HepG2 (cell line): ENCODE measurements around the gene MAMLD1. TPM values are rescaled to one million over a fixed set of nuclear protein-coding genes. Genes with fewer than 3 reads are reported as not detected.

Experiments
- ATAC-seq: fragments of 200-7000 bp; cut with Tn5 transposase; 3 replicates; pipeline ENCODE4 v1.9.1; 2020; ENCODE audit warnings: mild to moderate bottlenecking, moderate library complexity
- BruUV-seq: library from RNA; stranded (reverse); fragments of 400-500 nt; replicated peaks from 2 replicates; lab custom pipeline; 2021; lab: Mats Ljungman, UMichigan
- CTCF ChIA-PET: fragments of 300-600 bp; formaldehyde crosslinking; extraction: SDS; loops from one replicate; lab custom pipeline; 2021; ENCODE audit warnings: low total read pairs, inconsistent platforms, low intra/inter-chr PET ratio; lab: Yijun Ruan, JAX
- POLR2A ChIA-PET: fragments of 350-600 bp; sonication (Branson Sonifier 250); formaldehyde crosslinking; loops from one replicate; lab custom pipeline; 2020; ENCODE audit warnings: antibody characterized with exemption, inconsistent platforms; lab: Yijun Ruan, JAX
- DNase-seq: peaks from one replicate; pipeline ENCODE4 v3.0.0-alpha.2; 2015; ENCODE audit warnings: low spot score
- FAIRE-seq: peaks from 3 replicates; lab custom pipeline; 2011; peaks lifted over from hg19 to GRCh38; lab: Jason Lieb, UNC
- H2AFZ ChIP-seq: one replicate; pipeline ENCODE4 v1.6.1; 2011; ENCODE audit warnings: low read length, inconsistent platforms
- H3K27ac ChIP-seq: fragments of 300-600 bp; 3 replicates; pipeline ENCODE4 v1.8.0; 2011; ENCODE audit warnings: mixed run types, mild to moderate bottlenecking, mixed read lengths, low read length, inconsistent platforms; ENCODE audit not compliant: insufficient read depth; ENCODE audit errors: extremely low read length
- H3K27me3 ChIP-seq, 2 experiments: fragments of 200-600 bp in 1 of 2; 2 replicates in 1 of 2; 3 replicates in 1 of 2; pipeline versions ENCODE4 v1.6.0 to v1.8.0; 2011; ENCODE audit warnings: low read length in 2 of 2, mild to moderate bottlenecking in 2 of 2, moderate library complexity in 2 of 2, inconsistent platforms in 1 of 2; ENCODE audit not compliant: insufficient read depth in 2 of 2, control insufficient read depth in 1 of 2
- H3K36me3 ChIP-seq, 2 experiments: fragments of 200-600 bp in 1 of 2; replicated peaks in 1 of 2; 2 replicates in 1 of 2; 3 replicates in 1 of 2; pipeline versions ENCODE4 v1.5.1 to v1.8.0; 2011; ENCODE audit warnings: low read length in 2 of 2, inconsistent platforms in 1 of 2; ENCODE audit not compliant: insufficient read depth in 2 of 2, control insufficient read depth in 1 of 2
- H3K4me1 ChIP-seq: 2 replicates; pipeline ENCODE4 v1.5.1; 2012; ENCODE audit warnings: low read length, inconsistent platforms; ENCODE audit not compliant: insufficient read depth
- H3K4me2 ChIP-seq: 2 replicates; pipeline ENCODE4 v1.6.0; 2011; ENCODE audit warnings: low read depth, low read length, inconsistent platforms
- H3K4me3 ChIP-seq, 3 experiments: fragments of 200-600 bp in 1 of 3; sonication (generic), shearing (Covaris generic) in 1 of 3; replicated peaks in 1 of 3; 2 replicates each; pipeline ENCODE4 v1.5.1; 2011 to 2016; ENCODE audit warnings: low read length in 3 of 3, inconsistent platforms in 2 of 3, low read depth in 2 of 3, mild to moderate bottlenecking in 2 of 3, control low read depth in 1 of 3, mixed read lengths in 1 of 3; ENCODE audit not compliant: insufficient read depth in 1 of 3
- H3K79me2 ChIP-seq: one replicate; pipeline ENCODE4 v1.6.1; 2011; ENCODE audit warnings: low read length, inconsistent platforms; ENCODE audit not compliant: insufficient read depth
- H3K9ac ChIP-seq: 2 replicates; pipeline ENCODE4 v1.6.0; 2011; ENCODE audit warnings: mild to moderate bottlenecking, low read depth, low read length, inconsistent platforms; ENCODE audit not compliant: insufficient read depth
- H3K9me3 ChIP-seq: 2 replicates; pipeline ENCODE4 v1.5.1; 2012; ENCODE audit warnings: mild to moderate bottlenecking, low read length
- H4K20me1 ChIP-seq: 2 replicates; pipeline ENCODE4 v1.6.0; 2011; ENCODE audit warnings: inconsistent platforms, mild to moderate bottlenecking, low read length, moderate library complexity; ENCODE audit not compliant: insufficient read depth
- ATF7-NPFF ChIP-seq: sonication (generic); formaldehyde crosslinking; IDR thresholded peaks from 2 replicates; pipeline ENCODE4 v1.8.1; 2023; ENCODE audit warnings: mild to moderate bottlenecking, low read depth, missing genetic modification reagents, moderate library complexity
- IKZF1 ChIP-seq: fragments of 450-650 bp; IDR thresholded peaks from 2 replicates; pipeline ENCODE4 v1.7.1; 2016
- IRF2 ChIP-seq: IDR thresholded peaks from 2 replicates; pipeline ENCODE4 v1.6.1; 2018; ENCODE audit warnings: missing genetic modification reagents, missing compliant biosample characterization
- KAT8 ChIP-seq: IDR thresholded peaks from 2 replicates; pipeline ENCODE4 v1.6.1; 2016; ENCODE audit warnings: missing genetic modification reagents, missing compliant biosample characterization
- PHB2 ChIP-seq: fragments of 450-650 bp; IDR thresholded peaks from 2 replicates; pipeline ENCODE4 v1.6.1; 2018; ENCODE audit not compliant: partially characterized antibody
- ZNF782 ChIP-seq: sonication (generic); formaldehyde crosslinking; IDR thresholded peaks from 2 replicates; pipeline ENCODE4 v1.4.0; 2020; ENCODE audit warnings: missing genetic modification reagents, mild to moderate bottlenecking, borderline replicate concordance
- ZSCAN20 ChIP-seq: sonication (generic); formaldehyde crosslinking; IDR thresholded peaks from 2 replicates; pipeline ENCODE4 v1.4.0; 2020; ENCODE audit warnings: missing genetic modification reagents, mild to moderate bottlenecking, borderline replicate concordance
- WGBS: methylation state at CpG from one replicate; pipeline ENCODE4 v1.1.6; 2017; ENCODE audit warnings: low lambda C conversion rate; 5-methylcytosine and 5-hydroxymethylcytosine counted together
- in situ Hi-C: cut with HindIII; loops from 2 replicates; pipeline ENCODE4 v1.10.0; 2017; ENCODE audit warnings: low pct_unique_long_range_greater_than_20kb; ENCODE audit not compliant: extremely low pct_ligation_motif_present
- intact Hi-C: fragments of 100-400 bp; cut with micrococcal nuclease; formaldehyde crosslinking; loops from one replicate; pipeline ENCODE4 v1.10.0; 2022; ENCODE audit not compliant: unreplicated experiment
- polyA plus RNA-seq, 8 experiments: library from polyadenylated mRNA; depleted of rRNA in 3 of 8; stranded (reverse) in 7 of 8; unstranded in 1 of 8; fragments of >200 nt; fragmentation: Illumina TruSeq in 4 of 8; extraction: Trizol in 4 of 8; gene quantifications; 2 replicates each; pipeline versions ENCODE4 v1.2.1 to v1.2.3, GENCODE V29; 2011 to 2016; ENCODE audit warnings: low read depth in 4 of 8, missing spikeins in 1 of 8, mixed read lengths in 1 of 8; ENCODE audit not compliant: insufficient read depth in 1 of 8
- total RNA-seq, 5 experiments: library from RNA; depleted of rRNA; stranded (reverse); fragments of >200 nt; fragmentation: Illumina TruSeq; extraction: Trizol; gene quantifications; 2 replicates each; pipeline ENCODE4 v1.2.3, GENCODE V29; 2016; ENCODE audit warnings: low read depth in 1 of 5
- TF ChIP-seq, protein P1 (sequence below): IDR thresholded peaks from 2 replicates; pipeline ENCODE4 v1.6.1; 2018; ENCODE audit warnings: missing genetic modification reagents
- TF ChIP-seq, protein P2 (sequence below): sonication (generic); formaldehyde crosslinking; IDR thresholded peaks from 2 replicates; pipeline ENCODE4 v1.5.0; 2020; ENCODE audit warnings: missing genetic modification reagents
- TF ChIP-seq, protein P3 (sequence below): sonication (generic); formaldehyde crosslinking; IDR thresholded peaks from 2 replicates; pipeline ENCODE4 v1.5.0; 2020; ENCODE audit warnings: mild to moderate bottlenecking, missing genetic modification reagents, borderline replicate concordance
- TF ChIP-seq, protein P4 (sequence below): sonication (generic); formaldehyde crosslinking; IDR thresholded peaks from 2 replicates; pipeline ENCODE4 v1.8.1; 2022; ENCODE audit warnings: low read depth, mild to moderate bottlenecking, missing genetic modification reagents

Gene MAMLD1
- total and polyA plus RNA-seq, 2 of the 13 experiments (the other 11 are each of a cell fraction or from before 2014, with no cell fraction given) = not detected

DNA sequence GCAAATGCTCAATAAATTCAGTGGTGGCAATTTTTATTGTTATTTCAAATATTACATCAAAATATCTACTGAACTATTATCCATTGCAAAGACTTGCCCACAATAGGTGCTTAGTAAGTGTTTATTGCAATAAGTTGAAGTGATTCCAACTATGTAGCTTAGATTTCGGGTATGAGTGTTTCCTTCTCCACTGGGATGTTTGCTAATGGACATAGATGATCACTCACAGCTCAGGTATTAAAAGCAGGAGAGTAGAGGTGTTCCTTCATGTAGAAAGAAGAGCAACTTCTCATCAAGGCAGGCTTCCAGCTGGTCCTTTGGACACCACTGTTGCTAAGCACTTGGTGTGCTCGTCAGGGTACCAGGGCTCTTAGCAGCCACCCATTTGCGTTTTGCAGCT lies 139.0 kb downstream of the MAMLD1 start:
- intact Hi-C loops = no loop called here
- no peaks in the 10 kb centered on the region for H3K4me1 ChIP-seq
- WGBS = 0% methylated on average over 1 of the region's 3 CpGs
- no peaks in the 10 kb centered on the region for H3K36me3 ChIP-seq
- in situ Hi-C loops = no loop called here
- no peaks in the 10 kb centered on the region for H3K9me3 ChIP-seq
- H4K20me1 ChIP-seq = no peaks in the 10 kb centered on the region
- no peak overlapping the region for H3K27ac ChIP-seq
- no peak overlapping the region for H3K9ac ChIP-seq
- no peaks in the 10 kb centered on the region for H3K79me2 ChIP-seq
- ATAC-seq (no peak), DNase-seq (no peak), FAIRE-seq (no peak)
- CTCF ChIA-PET = no interaction called here
- TF ChIP-seq KAT8 (CRISPR knock-in tag) (no peak), IRF2 (CRISPR knock-in tag) (no peak), IKZF1 (no peak), ATF7-NPFF (CRISPR knock-in tag) (no peak), ZSCAN20 (no peak), PHB2 (no peak), ZNF782 (CRISPR knock-in tag) (no peak)
- TF ChIP-seq, protein P1, sequence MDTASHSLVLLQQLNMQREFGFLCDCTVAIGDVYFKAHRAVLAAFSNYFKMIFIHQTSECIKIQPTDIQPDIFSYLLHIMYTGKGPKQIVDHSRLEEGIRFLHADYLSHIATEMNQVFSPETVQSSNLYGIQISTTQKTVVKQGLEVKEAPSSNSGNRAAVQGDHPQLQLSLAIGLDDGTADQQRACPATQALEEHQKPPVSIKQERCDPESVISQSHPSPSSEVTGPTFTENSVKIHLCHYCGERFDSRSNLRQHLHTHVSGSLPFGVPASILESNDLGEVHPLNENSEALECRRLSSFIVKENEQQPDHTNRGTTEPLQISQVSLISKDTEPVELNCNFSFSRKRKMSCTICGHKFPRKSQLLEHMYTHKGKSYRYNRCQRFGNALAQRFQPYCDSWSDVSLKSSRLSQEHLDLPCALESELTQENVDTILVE (CRISPR knock-in tag) = no peak
- TF ChIP-seq, protein P2, sequence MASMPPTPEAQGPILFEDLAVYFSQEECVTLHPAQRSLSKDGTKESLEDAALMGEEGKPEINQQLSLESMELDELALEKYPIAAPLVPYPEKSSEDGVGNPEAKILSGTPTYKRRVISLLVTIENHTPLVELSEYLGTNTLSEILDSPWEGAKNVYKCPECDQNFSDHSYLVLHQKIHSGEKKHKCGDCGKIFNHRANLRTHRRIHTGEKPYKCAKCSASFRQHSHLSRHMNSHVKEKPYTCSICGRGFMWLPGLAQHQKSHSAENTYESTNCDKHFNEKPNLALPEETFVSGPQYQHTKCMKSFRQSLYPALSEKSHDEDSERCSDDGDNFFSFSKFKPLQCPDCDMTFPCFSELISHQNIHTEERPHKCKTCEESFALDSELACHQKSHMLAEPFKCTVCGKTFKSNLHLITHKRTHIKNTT (CRISPR knock-in tag) = no peak
- TF ChIP-seq, protein P3, sequence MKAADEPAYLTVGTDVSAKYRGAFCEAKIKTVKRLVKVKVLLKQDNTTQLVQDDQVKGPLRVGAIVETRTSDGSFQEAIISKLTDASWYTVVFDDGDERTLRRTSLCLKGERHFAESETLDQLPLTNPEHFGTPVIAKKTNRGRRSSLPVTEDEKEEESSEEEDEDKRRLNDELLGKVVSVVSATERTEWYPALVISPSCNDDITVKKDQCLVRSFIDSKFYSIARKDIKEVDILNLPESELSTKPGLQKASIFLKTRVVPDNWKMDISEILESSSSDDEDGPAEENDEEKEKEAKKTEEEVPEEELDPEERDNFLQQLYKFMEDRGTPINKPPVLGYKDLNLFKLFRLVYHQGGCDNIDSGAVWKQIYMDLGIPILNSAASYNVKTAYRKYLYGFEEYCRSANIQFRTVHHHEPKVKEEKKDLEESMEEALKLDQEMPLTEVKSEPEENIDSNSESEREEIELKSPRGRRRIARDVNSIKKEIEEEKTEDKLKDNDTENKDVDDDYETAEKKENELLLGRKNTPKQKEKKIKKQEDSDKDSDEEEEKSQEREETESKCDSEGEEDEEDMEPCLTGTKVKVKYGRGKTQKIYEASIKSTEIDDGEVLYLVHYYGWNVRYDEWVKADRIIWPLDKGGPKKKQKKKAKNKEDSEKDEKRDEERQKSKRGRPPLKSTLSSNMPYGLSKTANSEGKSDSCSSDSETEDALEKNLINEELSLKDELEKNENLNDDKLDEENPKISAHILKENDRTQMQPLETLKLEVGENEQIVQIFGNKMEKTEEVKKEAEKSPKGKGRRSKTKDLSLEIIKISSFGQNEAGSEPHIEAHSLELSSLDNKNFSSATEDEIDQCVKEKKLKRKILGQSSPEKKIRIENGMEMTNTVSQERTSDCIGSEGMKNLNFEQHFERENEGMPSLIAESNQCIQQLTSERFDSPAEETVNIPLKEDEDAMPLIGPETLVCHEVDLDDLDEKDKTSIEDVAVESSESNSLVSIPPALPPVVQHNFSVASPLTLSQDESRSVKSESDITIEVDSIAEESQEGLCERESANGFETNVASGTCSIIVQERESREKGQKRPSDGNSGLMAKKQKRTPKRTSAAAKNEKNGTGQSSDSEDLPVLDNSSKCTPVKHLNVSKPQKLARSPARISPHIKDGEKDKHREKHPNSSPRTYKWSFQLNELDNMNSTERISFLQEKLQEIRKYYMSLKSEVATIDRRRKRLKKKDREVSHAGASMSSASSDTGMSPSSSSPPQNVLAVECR (CRISPR knock-in tag) = no peak
- TF ChIP-seq, protein P4, sequence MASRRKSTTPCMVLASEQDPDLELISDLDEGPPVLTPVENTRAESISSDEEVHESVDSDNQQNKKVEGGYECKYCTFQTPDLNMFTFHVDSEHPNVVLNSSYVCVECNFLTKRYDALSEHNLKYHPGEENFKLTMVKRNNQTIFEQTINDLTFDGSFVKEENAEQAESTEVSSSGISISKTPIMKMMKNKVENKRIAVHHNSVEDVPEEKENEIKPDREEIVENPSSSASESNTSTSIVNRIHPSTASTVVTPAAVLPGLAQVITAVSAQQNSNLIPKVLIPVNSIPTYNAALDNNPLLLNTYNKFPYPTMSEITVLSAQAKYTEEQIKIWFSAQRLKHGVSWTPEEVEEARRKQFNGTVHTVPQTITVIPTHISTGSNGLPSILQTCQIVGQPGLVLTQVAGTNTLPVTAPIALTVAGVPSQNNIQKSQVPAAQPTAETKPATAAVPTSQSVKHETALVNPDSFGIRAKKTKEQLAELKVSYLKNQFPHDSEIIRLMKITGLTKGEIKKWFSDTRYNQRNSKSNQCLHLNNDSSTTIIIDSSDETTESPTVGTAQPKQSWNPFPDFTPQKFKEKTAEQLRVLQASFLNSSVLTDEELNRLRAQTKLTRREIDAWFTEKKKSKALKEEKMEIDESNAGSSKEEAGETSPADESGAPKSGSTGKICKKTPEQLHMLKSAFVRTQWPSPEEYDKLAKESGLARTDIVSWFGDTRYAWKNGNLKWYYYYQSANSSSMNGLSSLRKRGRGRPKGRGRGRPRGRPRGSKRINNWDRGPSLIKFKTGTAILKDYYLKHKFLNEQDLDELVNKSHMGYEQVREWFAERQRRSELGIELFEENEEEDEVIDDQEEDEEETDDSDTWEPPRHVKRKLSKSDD = no peak
- no TSS peak for BruUV-seq
- H3K4me3 ChIP-seq = no peak overlapping the region
- no peak overlapping the region for H3K4me2 ChIP-seq
- POLR2A ChIA-PET = no interaction called here
- H2AFZ ChIP-seq = no peak overlapping the region
- H3K27me3 ChIP-seq = no peaks in the 10 kb centered on the region; a peak in 1 of 5 replicates
